ENCODE results near the gene CAPN1.

DNA sequence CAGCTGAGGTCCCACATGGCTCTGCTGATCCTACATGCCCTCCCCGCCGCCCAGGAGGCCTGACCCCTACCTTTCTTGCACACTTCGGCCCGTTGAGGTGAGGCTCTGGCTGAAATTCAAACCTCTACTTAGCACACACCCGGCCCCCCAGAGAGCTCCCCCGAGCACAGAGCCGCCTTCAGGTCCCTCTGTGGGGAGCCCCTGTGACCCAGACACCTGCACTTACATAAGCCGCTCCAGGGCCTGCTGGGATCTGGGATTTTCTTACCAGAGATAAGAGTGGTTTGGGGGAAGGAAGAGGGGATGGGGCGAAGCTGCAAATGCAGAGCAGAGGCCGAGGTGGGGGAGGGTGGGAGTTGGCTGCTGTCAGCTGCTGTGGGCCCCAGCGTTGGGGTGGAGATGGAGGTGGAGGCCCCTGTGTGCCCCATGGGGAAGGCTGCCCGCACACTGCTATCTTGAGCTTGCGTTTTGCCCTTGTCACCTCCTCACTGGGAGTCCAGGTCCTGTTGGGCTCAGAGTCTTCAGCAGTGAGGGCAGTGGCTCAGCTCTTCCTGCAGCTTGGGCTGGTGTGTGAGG, 30.6 kb downstream of the CAPN1 start:
- TF ChIP-seq CTCF (IDR thresholded peaks at IDR 0.05) (no peak), EZH2phosphoT487 (IDR thresholded peaks at IDR 0.05) (no peak)
